Jurkat, Clone E6-1 (cell line): ENCODE data around the gene SLC25A26.
"Not testable (repeated sequence)": the region's sequence is repeated elsewhere in the genome, so short reads cannot be mapped to it uniquely, and the experiment has no call there.

Source experiments
- DNase-seq: peaks from one replicate; pipeline ENCODE4 v3.0.0-alpha.2; 2011; ENCODE audit warnings: low read depth, low spot score
- H3K4me3 ChIP-seq: 2 replicates; pipeline ENCODE4 v1.5.1; 2011; ENCODE audit warnings: mild to moderate bottlenecking, low read length, control low read depth, moderate library complexity

The SLC25A26 gene

GRCh38 chr3:66416556-66417304 is 195.9 kb downstream of the SLC25A26 start:
- DNase-seq, result no peak
- H3K4me3 ChIP-seq, result no peak overlapping the region

- no peak for DNase-seq
- no peak overlapping the region for H3K4me3 ChIP-seq
Observed at GRCh38 chr3:66418475-66418931, 197.7 kb downstream of the SLC25A26 start.

- DNase-seq, result no peak
Observed at GRCh38 chr3:66419036-66419435, 198.2 kb downstream of the SLC25A26 start.

GRCh38 chr3:66421144-66421543 is 200.3 kb downstream of the SLC25A26 start:
- DNase-seq, H3K4me3 ChIP-seq: not testable (repeated sequence)

More at GRCh38 chr3:66419036-66419435, 198.2 kb downstream of the SLC25A26 start:
- no peak overlapping the region for H3K4me3 ChIP-seq

- DNase-seq, H3K4me3 ChIP-seq: not testable (repeated sequence)
Observed at GRCh38 chr3:66421893-66422292, 201.1 kb downstream of the SLC25A26 start.

- no peak overlapping the region for H3K4me3 ChIP-seq
- DNase-seq, result no peak
Observed at GRCh38 chr3:66423791-66424190, 203.0 kb downstream of the SLC25A26 start.

- DNase-seq, result no peak
- no peak overlapping the region for H3K4me3 ChIP-seq
Observed at GRCh38 chr3:66425032-66425431, 204.2 kb downstream of the SLC25A26 start.

- no peak overlapping the region for H3K4me3 ChIP-seq
- no peak for DNase-seq
Observed at GRCh38 chr3:66425576-66426114, 204.8 kb downstream of the SLC25A26 start.

- no peak for DNase-seq
- no peak overlapping the region for H3K4me3 ChIP-seq
Observed at GRCh38 chr3:66426135-66426534, 205.3 kb downstream of the SLC25A26 start.

GRCh38 chr3:66427352-66427751 is 206.6 kb downstream of the SLC25A26 start:
- no peak for DNase-seq
- H3K4me3 ChIP-seq, result no peak overlapping the region

GRCh38 chr3:66427951-66428474 is 207.2 kb downstream of the SLC25A26 start:
- H3K4me3 ChIP-seq, result no peak overlapping the region
- DNase-seq, result no peak
